IPS-NIHi7 (cell line): Measurements from ENCODE around the gene EBF3.
A peak's percentile ranks its signal among the peaks of the same experiment; 100 is the strongest.
"Not testable (repeated sequence)": the region's sequence is repeated elsewhere in the genome, so short reads cannot be mapped to it uniquely, and the experiment has no call there.

Experiments
- DNase-seq: peaks from one replicate; pipeline ENCODE4 v3.0.0; 2012; ENCODE audit warnings: mixed read lengths; ENCODE audit errors: extremely low spot score

EBF3 gene

DNA sequence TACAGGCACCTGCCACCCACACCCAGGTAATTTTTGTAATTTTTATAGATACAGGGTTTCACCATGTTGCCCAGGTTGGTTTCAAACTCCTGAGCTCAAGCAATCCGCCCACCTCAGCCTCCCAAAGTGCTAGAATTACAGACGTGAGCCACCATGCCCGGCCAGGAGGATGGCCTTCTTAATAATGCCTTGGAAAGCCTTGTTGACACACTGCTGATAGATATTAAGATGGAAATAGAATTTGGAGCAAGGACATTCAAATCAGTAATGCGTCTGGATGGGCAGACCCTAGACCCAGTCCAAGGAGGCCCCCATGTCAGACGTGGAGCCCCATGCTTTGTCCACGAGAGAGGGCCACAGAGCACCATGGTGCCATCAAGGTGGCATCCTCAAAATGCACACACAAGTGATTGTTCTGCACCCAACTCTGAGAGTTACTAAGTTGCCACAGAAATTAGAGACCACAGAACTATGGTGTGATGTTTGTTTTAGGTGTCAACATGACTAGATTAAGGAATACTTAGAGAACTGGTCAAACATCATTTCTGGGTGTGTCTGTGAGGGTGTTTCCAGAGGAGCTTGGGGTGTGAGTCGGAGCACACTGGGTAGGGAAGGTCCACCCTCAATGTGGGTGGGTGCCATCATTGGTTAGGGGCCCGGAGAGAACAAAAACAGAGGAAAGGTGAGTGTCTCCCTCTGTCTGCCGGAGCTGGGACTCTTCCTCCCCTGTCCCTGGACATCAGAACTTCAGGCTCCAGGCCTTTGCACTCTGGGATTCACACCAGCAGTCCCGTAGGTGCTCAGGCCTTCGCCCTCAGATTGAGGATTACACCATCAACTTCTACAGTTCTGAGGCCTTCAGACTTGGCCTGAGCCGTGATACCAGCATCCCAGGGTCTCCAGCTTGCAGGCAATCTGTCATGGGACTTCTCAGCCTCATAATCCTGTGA is 34.5 kb downstream of the EBF3 start:
- peak; percentile 58 for DNase-seq

DNA sequence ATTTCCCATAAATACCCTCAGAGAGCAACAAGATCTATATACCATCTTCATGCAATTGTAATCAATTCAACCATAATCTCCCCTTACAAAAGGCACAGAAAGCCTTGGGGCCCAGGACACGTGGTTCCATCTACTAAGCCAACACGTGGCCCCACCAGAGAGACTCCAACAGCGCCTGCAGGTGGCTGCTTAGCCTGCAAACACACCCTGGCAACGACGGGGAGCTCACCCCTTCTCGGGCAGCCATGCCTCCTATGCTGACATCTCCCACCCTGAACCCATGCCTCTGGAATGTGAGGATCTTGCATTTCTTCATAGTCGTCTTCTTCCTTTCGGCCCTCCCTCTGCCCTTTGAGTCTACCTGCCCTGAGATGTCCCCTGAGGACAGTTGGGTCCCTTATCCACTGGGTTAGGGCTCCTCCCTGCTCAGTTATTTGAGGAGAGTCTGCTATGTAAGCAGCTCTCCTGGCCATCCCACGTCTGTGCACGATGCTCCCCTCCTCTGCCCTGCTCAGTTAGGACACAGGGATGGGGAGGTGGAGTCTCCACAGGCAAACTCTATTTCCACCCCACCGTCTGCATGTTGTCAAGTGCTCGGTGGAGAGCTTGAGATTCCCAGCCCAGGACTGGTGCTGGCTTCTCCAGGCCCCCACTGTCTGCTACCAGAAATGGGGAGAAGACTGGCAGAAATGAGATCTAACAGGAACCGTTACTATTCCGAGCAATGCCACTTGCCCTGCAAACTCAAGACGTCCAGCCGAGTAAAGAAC is 36.5 kb downstream of the EBF3 start:
- DNase-seq, result no peak

DNA sequence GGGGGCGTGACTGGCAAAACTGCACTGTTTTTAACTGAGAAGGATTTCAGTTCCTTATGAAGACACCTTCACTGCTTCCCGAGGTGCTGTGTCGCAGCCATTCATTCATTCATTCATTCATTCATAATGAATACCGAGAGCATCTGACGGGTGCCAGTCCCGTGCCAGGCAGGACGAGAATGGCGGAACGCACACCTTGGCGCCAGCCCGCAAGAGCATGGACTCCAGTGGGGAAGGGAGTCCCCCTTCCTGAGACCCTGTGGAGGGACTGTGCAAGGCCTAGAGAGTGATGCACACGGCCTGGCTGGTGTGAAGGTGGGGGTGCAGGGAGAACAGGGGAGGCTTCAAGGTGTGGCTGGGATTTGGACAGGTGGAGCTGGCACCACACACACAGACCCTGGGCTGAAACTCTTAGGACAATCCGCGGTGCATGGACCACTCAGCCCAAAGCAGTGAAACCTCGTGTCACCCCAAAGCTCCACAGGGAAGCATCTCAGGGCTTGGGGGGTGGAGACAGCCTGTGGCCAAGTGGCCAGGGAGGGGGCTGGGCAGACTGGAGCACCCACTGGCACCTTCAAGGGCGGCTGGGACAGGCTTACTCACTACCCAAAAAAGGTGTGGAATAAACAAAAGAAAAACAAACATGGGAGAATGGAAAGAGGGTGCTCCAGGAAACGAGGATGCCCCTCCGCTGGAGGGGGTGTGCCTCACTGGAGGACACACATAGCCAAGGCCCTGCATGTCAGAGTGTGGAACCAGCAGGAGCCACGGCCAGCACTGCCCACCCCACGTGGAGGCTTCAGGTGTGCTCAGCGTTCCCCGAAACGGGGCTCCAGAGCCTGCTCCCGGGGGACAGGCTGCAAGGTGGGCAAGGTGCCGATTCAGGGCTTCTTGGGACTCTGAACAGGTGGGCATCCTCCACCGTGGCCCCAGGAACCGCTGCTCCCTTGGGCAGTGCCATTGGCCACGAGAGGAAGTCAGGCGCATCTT is 37.7 kb downstream of the EBF3 start:
- no peak for DNase-seq

DNA sequence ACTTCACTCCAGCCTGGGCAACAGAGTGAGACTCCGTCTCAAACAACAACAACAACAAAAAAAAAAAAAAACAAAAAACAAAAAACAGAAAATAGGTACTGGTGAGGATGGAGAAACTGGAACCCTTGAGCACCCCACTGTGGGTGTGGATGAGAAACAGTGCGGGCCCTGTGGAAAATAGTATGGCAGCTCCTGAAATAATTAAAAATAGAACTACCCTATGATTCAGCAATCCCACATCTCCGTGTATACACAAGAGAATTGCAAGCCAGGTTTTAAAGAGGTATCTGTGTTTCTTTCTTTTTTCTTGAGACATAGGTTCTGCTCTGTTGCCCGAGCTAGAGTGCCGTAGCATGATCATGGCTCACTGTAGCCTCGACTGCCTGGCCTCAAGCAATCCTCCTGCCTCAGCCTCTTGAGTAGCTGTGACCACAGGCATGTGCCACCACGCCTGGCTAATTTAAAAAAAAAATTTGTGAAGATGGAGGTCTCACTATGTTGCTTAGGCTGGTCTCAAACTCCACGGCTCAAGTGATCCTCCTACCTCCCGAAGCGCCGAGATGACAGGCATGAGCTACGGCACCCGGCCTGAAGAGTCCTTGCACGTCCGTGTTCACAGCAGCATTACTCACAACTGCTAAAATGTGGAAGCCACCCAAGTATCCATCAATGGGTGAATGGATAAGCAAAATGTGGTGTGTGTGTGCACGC is 39.5 kb downstream of the EBF3 start:
- no peak for DNase-seq

DNA sequence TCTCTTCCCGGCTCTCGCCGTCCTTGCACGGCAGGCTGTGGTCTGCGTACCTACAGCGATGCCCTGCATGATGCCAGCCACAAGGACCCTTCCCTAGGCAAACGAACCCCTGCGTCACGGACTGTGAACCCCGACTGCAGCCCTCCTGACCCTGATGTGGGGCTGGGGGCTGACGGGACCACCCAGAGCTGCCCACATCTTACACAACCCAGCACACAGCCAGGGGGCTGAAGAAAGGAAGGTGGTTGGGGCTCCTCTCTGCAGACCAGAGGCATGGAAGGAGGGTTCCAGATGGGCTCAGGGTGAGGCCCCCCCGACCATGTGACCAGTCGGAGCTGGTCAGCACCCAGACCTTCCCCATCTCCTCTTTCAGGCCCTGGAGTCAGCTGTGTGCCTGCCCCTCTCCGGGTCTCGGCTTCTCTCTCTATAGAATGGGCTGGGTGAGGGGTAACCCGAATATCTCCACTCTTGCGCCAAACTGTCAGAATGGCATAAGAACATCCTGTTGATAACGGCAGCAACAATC is 41.4 kb downstream of the EBF3 start:
- no peak for DNase-seq

DNA sequence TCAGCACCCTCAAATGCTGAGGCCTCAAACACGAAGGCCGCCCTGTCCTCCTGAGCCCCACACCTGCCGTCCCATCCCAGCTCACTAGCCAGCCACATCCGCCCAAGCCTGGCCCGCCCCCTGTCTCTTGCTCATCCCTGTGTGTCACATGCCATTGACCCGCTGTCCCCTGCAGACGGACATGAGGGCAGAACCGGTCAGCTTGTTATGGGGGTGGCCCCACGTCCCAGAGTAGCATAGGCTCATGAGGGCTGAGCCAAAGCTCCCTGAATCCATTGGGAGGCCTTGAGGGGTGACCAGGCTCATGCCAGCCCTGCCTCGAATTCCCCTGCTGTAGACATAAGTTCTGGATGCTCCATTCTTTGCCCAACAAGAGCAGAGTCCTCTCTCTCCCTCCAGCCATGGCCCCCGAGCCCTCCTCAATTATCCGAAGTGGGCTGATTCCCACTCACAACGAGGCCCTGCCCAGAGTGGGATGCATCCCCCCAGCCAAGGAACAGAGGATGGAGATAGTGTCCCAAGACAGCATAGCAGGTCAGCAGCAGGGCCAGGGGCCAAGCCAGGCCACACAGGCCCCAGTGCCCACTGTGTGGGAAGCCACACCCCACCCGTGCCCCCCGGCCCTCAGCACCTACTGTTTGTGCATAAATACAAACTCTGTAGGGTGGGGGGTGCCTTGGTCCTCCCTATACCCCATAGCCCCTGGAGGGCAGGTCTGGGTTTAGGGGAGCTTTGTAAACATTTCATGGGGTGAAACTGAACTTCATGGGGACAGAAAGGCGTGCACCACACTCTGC is 42.1 kb downstream of the EBF3 start:
- DNase-seq, result no peak

DNA sequence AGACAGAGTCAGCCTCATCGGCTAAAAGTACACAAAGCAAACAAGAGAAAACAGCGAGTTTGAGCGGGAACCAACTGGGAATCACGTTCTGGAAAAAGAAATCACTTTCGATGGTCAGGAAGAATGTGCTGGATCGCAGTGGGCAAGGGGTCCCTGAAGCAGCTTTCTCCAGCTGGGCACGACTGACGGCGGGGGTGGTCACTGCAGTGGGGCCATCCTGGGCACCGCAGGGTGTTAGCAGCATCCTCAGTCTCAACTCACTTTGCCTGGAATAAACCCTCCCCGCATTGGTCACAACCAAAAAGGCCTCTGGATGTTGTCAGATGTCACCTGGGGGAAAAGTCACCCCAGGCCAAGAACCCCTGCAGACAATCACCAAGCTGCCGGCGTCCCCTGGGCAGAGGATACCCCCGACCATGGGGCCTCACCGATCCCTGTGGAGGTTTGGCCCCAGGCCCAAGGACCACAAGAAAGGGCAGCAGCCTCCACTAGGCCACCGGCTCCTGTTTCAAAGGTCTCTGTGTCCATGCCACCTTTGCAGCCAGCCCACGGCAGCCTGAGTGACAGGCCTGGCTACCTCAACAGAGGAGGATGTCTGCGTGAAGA is 42.9 kb downstream of the EBF3 start:
- no peak for DNase-seq

DNA sequence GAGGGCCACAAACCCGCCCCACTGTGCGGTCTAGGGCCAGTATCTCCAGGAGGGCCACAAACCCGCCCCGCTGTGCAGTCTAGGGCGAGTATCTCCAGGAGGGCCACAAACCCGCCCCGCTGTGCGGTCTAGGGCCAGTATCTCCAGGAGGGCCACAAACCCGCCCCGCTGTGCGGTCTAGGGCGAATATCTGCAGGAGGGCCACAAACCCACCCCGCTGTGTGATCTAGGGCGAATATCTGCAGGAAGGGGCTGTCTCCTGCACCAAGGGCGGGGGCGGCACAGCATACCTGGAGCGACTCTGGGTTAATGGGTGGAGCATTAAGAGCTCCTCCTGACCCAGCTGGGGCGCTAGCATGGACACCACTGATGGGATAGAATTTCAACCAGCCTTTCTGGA is 43.9 kb downstream of the EBF3 start:
- not testable (repeated sequence) for DNase-seq

DNA sequence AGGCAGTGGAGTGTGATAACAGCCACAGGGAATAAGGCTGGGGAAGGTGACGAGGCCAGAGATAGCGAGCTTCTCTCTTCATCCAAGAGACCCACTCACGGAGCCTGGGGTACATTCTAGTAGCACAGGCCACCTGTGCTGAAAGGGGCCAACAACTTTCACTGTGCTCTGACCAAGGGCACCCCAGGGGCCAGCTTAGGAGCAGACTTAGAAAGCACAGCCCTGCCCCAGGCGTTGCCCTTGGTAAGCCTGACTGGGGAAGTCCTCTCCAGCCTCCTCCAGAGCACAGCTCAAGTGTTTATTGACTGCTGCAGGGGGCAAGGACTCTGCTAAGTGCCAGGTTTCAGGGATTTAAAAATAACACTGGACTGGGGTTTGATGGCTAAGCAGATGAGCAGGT is 44.7 kb downstream of the EBF3 start:
- DNase-seq, result no peak

DNA sequence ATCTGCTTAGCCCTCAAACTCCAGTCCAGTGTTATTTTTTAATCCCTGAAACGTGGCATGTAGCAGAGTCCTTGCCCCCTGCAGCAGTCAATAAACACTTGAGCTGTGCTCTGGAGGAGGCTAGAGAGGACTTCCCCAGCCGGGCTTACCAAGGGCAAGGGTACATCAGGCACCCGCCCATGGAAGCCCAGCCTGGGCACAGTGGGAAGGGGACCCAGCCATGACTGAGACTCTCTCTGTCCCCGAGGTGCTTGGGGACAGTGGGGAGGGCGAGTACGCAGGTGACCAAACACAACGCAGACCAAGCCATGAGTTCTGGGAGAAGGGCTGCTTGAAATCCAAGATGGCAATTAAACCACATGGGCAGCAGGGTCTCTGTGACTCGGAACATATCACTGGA is 45.2 kb downstream of the EBF3 start:
- DNase-seq, result no peak

DNA sequence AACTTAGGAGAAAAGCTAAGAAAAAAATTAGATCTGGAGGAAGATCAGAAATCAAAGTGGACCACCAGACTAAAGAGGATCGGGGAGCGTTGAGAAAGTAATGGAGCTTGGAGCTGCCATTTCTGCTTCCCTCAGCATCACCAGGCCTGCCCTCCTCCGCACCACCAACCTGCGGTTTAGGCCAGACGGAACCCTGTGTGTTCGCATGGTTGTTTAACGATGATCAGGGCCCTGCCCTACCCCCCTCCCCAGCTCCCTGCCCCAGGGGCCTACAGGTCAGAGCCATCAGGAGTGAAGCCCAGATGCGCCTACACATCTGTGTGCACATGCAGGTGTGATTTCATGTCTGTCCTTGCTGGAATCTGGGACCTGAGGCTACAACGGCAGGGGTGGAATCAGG is 45.7 kb downstream of the EBF3 start:
- DNase-seq, result no peak

DNA sequence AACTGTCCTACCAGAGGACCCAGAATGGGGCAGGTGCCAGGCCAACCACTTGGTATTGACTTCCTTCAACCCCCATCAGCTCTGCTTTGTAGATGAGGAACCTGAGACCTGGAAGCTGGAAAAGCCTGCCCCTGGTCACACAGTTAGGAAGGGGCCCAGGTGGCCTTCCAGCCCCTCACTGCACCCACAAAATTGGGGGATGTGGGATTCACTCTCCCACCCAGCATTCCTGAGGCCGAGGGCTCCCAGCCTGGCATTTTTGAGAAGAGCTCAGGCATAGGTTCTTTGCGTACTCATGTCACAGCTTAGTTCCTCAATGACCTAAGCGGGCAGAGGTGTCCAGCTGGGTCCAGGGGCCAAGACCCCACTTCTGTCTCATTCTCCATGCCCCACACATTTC is 46.1 kb downstream of the EBF3 start:
- no peak for DNase-seq

DNA sequence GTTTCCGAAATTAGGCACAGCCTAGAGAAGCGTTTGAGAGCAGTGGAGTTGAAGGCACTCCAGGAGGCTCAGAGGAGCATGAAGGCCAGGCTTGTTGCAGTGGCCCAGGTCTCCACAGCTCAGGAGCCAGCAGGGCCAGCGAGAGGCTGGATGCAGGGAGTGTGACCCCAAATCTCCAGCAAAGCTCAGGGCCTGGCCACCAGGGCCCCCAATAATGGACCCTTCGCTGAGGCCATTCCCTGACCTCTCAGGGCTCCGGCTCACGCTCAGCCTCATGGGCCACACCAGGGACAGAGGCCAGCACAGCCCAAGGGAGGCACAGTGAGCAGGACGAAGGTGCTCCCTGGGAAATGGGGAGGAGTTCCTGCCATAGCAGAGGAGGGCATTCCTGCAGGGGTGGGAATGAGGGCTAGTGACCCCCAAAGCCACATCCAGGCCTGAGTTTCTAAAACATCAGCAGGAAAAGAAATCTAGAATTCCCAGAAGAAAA is 47.5 kb downstream of the EBF3 start:
- DNase-seq, result no peak

DNA sequence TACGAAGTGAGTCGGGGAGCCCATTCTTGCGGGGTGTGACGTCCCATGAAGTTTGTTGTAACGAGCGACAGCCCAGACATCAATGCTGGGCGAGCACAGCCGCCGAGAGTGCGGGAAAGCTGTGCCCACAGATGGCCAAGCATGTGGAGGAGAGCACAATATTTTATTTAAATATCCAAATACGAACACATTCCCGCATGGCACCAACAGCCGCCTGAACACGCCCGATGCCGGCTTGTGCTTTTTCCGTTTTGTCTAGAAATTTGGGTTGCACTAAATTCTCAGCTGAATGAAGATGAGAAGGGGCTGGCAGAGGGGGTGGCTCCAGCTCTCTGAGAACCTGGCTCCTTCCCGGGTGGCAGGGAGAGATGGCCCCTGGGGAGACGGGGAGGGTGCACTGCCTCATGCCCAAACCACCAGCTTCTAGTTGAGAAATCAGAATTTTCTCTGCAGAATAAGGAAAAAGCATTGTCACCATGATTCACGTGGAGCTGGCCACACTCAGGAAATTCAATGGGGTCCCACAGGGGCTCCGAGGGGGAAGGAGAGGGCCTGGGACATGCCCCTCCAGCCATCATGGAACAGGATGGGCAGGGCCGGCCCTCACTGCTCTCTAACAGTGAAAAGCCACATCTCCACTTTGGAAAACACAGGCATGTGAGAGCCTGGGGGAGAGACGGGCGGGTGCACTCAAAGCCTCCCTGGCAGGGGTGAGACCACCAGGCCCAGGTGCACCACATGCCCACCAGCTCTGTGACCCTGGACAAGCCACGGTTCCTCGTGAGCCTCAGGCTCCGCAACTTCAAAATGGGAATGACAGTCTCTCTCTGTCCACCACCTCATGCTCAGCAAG is 48.3 kb downstream of the EBF3 start:
- DNase-seq, result no peak

DNA sequence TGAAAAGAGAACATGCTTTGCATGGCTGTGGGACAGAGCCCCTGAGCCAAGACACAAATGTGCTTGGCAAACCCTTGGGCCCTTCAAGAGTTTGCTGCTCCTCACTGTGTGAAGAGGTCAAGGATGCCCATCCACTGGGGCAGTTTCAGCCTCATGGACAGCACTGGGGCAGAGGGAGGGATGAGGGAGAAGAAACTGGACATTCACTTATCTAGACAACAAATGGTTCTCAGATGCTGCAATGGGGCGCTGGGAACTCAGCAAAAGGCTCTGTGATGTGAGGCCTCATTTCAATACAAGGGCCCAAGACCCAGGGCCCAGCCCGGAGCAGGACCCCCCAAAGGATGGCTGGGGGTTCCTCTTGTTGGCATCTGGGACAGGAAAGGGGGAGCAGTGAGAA is 49.1 kb downstream of the EBF3 start:
- DNase-seq, result no peak

DNA sequence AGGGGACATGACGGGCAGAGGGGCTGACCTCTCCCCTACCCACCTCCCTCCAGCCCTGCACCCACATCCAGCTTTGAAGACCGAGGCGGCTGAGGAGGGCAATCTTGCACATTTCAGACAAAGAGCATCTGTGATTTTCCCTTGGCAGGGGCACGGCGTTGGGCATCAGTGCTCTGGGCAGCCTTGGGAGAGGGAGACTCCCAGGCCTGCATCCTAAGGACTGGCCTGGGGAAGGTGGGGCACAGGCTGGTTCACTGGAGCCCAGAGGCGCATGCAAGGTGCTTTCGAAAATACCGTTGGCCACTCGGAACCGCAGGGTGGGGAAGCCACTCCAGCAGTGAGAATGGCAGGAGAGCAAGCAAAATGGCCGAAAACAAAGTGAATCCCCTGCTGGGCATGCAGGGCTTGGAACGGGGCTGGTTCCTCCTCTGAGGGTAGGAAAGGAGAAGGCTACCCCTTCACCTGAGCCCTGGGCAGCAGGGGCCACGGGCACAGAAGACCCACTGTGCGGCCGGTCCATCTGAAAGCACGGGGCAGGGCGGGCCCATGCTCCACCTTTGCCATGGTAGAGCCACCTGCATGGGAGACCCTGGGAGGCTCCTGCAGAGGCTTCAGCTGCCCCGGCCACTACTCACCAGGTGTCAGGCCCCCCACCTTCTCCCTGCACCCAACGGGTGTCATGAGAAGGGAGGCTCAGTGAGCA is 49.8 kb downstream of the EBF3 start:
- no peak for DNase-seq

DNA sequence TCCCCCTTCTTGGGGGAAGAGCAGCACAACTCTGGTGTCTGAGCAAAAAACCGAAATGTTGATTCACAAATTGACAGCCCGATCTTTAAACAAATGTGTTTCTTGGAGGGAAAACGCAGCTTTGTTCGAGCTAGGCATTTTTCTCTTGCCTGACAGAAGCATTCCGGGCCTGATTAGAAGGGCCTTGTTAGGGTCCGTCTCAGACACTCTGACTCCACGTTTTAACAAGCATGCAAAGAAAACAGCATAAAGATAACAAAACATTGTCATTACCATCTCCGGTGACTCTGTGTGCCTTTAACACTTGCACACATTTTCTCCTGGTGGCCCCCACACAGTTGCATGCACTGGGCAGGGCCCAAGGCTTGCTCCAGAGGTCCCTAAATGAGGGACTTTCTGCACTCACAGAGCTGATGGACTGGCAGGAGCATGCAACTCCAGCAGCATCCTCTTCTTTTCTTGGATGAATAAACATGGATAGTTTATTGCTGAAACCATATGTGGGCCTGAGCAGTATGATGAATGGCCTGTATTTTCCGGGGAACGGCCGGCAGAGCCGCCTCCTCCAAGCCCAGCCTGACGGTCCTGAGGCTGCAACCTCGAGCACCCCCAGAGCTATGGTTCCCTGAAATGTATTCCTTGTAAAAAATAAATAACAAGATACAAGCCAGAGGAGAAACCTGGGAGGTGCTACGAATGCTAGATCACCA is 50.9 kb downstream of the EBF3 start:
- no peak for DNase-seq
